IgD-negative memory B cell (primary cell): Measurements from ENCODE around the gene MTA1. TPM values are rescaled to one million over a fixed set of nuclear protein-coding genes. Genes with fewer than 3 reads are reported as not detected.
A peak's percentile ranks its signal among the peaks of the same experiment; 100 is the strongest.

Experiments used
- H3K27ac Mint-ChIP-seq, 3 donors: one replicate each; pipeline ENCODE4 v1.8.0; 2020 to 2022; ENCODE audit warnings: mild to moderate bottlenecking in 3 of 3, mixed read lengths in 3 of 3, moderate library complexity in 1 of 3
- H3K27me3 Mint-ChIP-seq: one replicate; pipeline ENCODE4 v1.8.0; 2021; ENCODE audit warnings: mixed read lengths
- H3K36me3 Mint-ChIP-seq: one replicate; pipeline ENCODE4 v1.8.0; 2020; ENCODE audit warnings: mild to moderate bottlenecking, mixed read lengths
- H3K4me1 Mint-ChIP-seq, 3 donors: one replicate each; pipeline ENCODE4 v1.8.0; 2020 to 2022; ENCODE audit warnings: mixed read lengths in 3 of 3, mild to moderate bottlenecking in 1 of 3
- H3K4me3 Mint-ChIP-seq, 4 donors: one replicate each; pipeline ENCODE4 v1.8.0; 2020 to 2022; ENCODE audit warnings: mild to moderate bottlenecking in 4 of 4, mixed read lengths in 4 of 4, moderate library complexity in 3 of 4
- H3K9me3 Mint-ChIP-seq, 3 donors: one replicate each; pipeline ENCODE4 v1.8.0; 2020 to 2021; ENCODE audit warnings: mixed read lengths in 3 of 3, mild to moderate bottlenecking in 1 of 3
- polyA plus RNA-seq: library from polyadenylated mRNA; unstranded; fragments of 300-500 nt; fragmentation: Illumina TruSeq; gene quantifications from one replicate; pipeline ENCODE4 v1.2.3, GENCODE V29; 2021

Gene MTA1
- polyA plus RNA-seq, 1 donor from 2014 or later = 3.7 TPM

DNA sequence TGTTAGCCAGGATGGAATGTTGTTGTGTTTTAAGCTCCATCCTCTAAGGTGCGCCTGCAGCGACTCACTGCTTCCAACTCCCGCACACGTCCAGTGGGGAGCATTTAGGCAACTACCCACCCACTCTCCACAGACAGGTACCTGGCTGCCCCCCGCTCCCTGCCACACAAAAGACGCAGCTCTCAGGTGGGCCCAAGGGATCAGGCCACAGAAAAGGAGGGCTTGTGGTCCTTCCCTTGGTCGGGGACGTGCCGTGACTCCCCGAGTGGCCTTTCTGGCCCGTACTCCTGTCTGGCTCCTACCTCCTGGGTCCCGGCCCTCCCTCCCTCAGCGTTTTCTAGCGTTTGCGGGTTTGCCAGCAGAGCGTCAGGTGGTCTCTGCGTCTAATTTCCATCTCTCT lies 87.6 kb downstream of the MTA1 start:
- Mint-ChIP-seq H3K4me1 (peaks cover 0 to 3% (median 0%) of the 10 kb centered on the region in 3 donors), H3K27ac (peak overlapping the region in 1 of 3 donors; percentile 48), H3K9me3 (no peaks in the 10 kb centered on the region), H3K4me3 (no peak overlapping the region), H3K27me3 (peaks cover 19% of the 10 kb centered on the region), H3K36me3 (no peaks in the 10 kb centered on the region)

DNA sequence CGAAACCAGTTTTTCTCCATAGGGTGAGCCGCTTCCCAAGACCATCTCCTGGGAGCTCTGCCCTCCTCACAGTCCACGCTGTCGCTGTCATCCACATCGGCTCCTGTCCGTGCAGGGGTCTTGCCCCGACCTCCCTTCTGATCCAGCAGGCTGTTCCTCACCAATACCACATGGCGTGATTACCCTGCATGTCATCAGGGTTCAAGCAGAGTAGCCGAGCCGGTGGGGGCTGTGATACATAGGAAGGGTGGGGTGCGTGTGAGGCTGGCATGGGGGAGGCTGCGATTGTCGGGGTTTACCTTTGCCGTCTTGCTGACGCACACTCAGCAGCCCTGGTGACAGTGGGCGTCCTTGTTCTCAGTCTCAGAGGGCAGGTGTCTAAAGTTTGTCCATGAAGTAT lies 88.4 kb downstream of the MTA1 start:
- no peak overlapping the region for H3K4me3 Mint-ChIP-seq
- peaks cover 15% of the 10 kb centered on the region for H3K27me3 Mint-ChIP-seq
- no peak overlapping the region for H3K27ac Mint-ChIP-seq
- no peaks in the 10 kb centered on the region for H3K36me3 Mint-ChIP-seq
- no peaks in the 10 kb centered on the region for H3K9me3 Mint-ChIP-seq
- peaks cover 0 to 1% (median 0%) of the 10 kb centered on the region in 3 donors for H3K4me1 Mint-ChIP-seq

DNA sequence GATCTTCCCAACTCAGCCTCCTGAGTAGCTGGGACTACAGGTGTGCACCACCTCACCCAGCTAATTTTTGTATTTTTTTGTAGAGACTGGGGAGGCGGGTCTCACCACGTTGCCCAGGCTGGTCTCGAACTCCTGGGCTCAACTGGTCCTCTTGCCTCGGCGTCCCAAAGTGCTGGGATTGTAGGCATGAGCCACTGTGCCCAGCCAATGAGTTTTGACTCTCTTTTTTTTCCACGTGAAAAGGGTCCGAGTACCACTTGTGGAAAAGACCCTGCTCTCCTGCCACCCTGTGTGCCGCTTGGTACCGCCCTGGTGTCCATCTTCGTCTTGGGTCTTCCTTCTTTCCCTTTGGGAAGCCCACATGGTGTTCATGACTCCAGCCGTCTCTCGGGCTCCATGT lies 89.0 kb downstream of the MTA1 start:
- Mint-ChIP-seq H3K27ac (no peak overlapping the region), H3K9me3 (no peaks in the 10 kb centered on the region)

DNA sequence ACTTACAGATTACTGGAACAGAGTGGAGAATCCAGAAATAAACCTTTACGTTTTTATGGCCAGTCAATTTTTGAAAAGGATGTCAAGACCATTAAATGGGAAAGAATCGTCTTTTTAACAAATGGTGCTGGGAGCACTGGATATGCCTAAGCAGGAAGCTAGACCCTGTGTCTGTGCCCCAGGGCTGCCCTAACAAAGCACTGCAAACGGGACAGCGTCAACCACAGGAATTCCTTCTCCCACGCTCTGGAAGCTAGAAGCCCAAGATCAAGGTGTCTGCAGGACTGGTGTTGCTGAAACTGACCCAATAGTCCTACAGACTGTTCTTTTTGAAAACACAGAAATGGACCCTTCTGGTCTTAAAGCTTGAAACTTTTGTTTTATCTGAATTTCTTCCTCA lies 97.5 kb downstream of the MTA1 start:
- Mint-ChIP-seq H3K27me3 (peaks cover 17% of the 10 kb centered on the region), H3K36me3 (no peaks in the 10 kb centered on the region), H3K9me3 (peaks cover 0 to 3% (median 0%) of the 10 kb centered on the region in 3 donors), H3K4me3 (no peak overlapping the region), H3K27ac (no peak overlapping the region), H3K4me1 (no peaks in the 10 kb centered on the region)

More for the DNA sequence above, 89.0 kb downstream of the MTA1 start:
- H3K4me3 Mint-ChIP-seq = no peak overlapping the region
- H3K36me3 Mint-ChIP-seq = no peaks in the 10 kb centered on the region
- peaks cover 15% of the 10 kb centered on the region for H3K27me3 Mint-ChIP-seq
- peaks cover 0 to 1% (median 0%) of the 10 kb centered on the region in 3 donors for H3K4me1 Mint-ChIP-seq

DNA sequence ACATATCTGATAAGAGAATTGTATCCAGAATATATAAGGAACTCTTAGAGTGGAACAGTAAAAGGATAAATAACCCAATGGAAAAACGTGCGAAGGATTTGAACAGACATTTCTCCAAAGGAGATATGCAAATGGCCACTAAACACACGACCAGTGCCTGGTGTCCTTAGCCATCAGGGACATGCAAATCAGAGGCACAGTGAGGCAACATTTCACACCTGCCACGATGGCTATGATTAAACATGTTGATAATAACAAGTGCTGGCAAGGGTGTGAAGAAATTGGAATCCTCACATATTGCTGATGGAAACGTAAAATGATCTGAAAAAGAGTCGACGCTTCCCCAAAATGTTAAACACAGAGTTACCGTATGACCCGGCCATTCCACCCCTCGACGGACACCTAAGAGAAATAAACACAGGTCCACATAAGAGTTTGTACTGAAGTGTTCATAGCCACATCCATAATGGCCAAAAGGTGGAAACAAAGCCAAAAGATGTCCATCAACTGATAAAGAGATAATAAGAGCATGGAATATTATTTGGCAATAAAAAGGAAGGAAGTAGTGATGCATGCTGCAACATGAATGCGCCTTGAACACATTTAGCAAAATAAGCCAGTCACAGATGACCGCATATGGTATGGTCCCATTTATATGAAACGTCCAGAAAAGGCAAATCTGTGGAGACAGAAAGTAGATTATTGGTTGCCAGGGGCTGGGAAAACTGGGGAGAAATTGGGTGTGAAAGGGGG lies 100.5 kb downstream of the MTA1 start:
- Mint-ChIP-seq H3K27me3 (peaks cover 13% of the 10 kb centered on the region), H3K9me3 (peaks cover 0 to 5% (median 0%) of the 10 kb centered on the region in 3 donors), H3K27ac (no peak overlapping the region), H3K4me1 (peaks cover 0 to 5% (median 5%) of the 10 kb centered on the region in 3 donors), H3K4me3 (no peak overlapping the region), H3K36me3 (no peaks in the 10 kb centered on the region)

Other genes starting within 250 kb of the MTA1 start
- 12.7 TPM for gene NUDT14, start 238.5 kb upstream of the MTA1 start, polyA plus RNA-seq
- gene BTBD6, start 171.3 kb upstream of the MTA1 start, polyA plus RNA-seq = 2.3 TPM
- 8.4 TPM for gene BRF1, start 118.8 kb upstream of the MTA1 start, polyA plus RNA-seq
- 3.8 TPM for gene PACS2, start 105.1 kb upstream of the MTA1 start, polyA plus RNA-seq
- gene TEX22, start 21.3 kb upstream of the MTA1 start, polyA plus RNA-seq = 1.0 TPM
- gene CRIP2, start 55.0 kb downstream of the MTA1 start, polyA plus RNA-seq = 70.8 TPM
- 1,925 TPM for gene CRIP1, start 67.1 kb downstream of the MTA1 start, polyA plus RNA-seq
- 11.8 TPM for gene TEDC1, start 71.4 kb downstream of the MTA1 start, polyA plus RNA-seq
- gene TMEM121, start 106.8 kb downstream of the MTA1 start, polyA plus RNA-seq = 5.5 TPM